PC-3 (cell line): ENCODE results near the gene ACKR2. TPM values are rescaled to one million over a fixed set of nuclear protein-coding genes. Genes with fewer than 3 reads are reported as not detected.

Source experiments
- ATAC-seq: fragments of 200-7000 bp; cut with Tn5 transposase; 2 replicates; pipeline ENCODE4 v1.9.1; 2020; ENCODE audit warnings: mild to moderate bottlenecking, moderate library complexity
- Bru-seq: library from RNA; stranded (reverse); fragments of 400-500 nt; gene quantifications from one replicate; lab custom pipeline; 2021; lab: Mats Ljungman, UMichigan
- BruChase-seq, 2 experiments: library from RNA; stranded (reverse); fragments of 400-500 nt; gene quantifications; one replicate each; lab custom pipeline; 2021; lab: Mats Ljungman, UMichigan
- BruUV-seq: library from RNA; stranded (reverse); fragments of 400-500 nt; replicated peaks from 2 replicates; lab custom pipeline; 2021; lab: Mats Ljungman, UMichigan
- CTCF ChIA-PET: fragments of 300-600 bp; sonication (Branson Sonifier 250); formaldehyde crosslinking; loops from one replicate; lab custom pipeline; 2022; ENCODE audit warnings: antibody characterized with exemption; lab: Charles Lee
- POLR2A ChIA-PET: fragments of 300-600 bp; sonication (Branson Sonifier 250); formaldehyde crosslinking; loops from one replicate; lab custom pipeline; 2022; ENCODE audit warnings: antibody characterized with exemption; ENCODE audit not compliant: unreplicated experiment; lab: Charles Lee
- DNase-seq: peaks from one replicate; pipeline ENCODE4 v3.0.0-alpha.2; 2015
- H2AFZ ChIP-seq: fragments of 300-600 bp; sonication (generic); 2 replicates; pipeline ENCODE4 v1.6.0; 2016; ENCODE audit warnings: antibody characterized with exemption, low read length
- H3F3A ChIP-seq: fragments of 300-600 bp; sonication (generic); one replicate; pipeline ENCODE4 v1.6.0; 2017; ENCODE audit warnings: antibody characterized with exemption, low read length, control low read depth, mild to moderate bottlenecking; ENCODE audit not compliant: unreplicated experiment
- H3K27ac ChIP-seq: fragments of 300-600 bp; sonication (generic); 2 replicates; pipeline ENCODE4 v1.5.1; 2016; ENCODE audit warnings: mild to moderate bottlenecking, low read length
- H3K27me3 ChIP-seq: fragments of 300-600 bp; sonication (generic); 2 replicates; pipeline ENCODE4 v1.6.1; 2016; ENCODE audit warnings: low read length, mixed read lengths
- H3K36me3 ChIP-seq: fragments of 300-600 bp; sonication (generic); 2 replicates; pipeline ENCODE4 v1.6.1; 2016; ENCODE audit warnings: low read depth, mixed run types, low read length, mixed read lengths
- H3K4me1 ChIP-seq: fragments of 300-600 bp; sonication (generic); 2 replicates; pipeline ENCODE4 v1.5.1; 2016; ENCODE audit warnings: low read length; ENCODE audit not compliant: insufficient read depth
- H3K4me2 ChIP-seq: fragments of 300-600 bp; sonication (generic); 2 replicates; pipeline ENCODE4 v1.6.0; 2016; ENCODE audit warnings: low read length
- H3K4me3 ChIP-seq: fragments of 300-600 bp; sonication (generic); 2 replicates; pipeline ENCODE4 v1.5.1; 2016; ENCODE audit warnings: mild to moderate bottlenecking, low read length, mixed read lengths
- H3K79me2 ChIP-seq: fragments of 300-600 bp; sonication (generic); 2 replicates; pipeline ENCODE4 v1.6.1; 2017; ENCODE audit warnings: low read length, mixed read lengths
- H3K9ac ChIP-seq: fragments of 300-600 bp; sonication (generic); 2 replicates; pipeline ENCODE4 v1.6.0; 2016; ENCODE audit warnings: mild to moderate bottlenecking, low read length
- H3K9me2 ChIP-seq: fragments of 300-600 bp; sonication (generic); replicated peaks from 2 replicates; pipeline ENCODE4 v1.6.1; 2016; ENCODE audit warnings: mixed run types, low read length, mixed read lengths
- H3K9me3 ChIP-seq: fragments of 300-600 bp; sonication (generic); 2 replicates; pipeline ENCODE4 v1.6.1; 2016; ENCODE audit warnings: low read length, mixed read lengths
- H4K20me1 ChIP-seq: fragments of 300-600 bp; sonication (generic); 2 replicates; pipeline ENCODE4 v1.6.1; 2016; ENCODE audit warnings: low read length, mixed read lengths
- EZH2 ChIP-seq: fragments of 300-600 bp; sonication (generic); IDR thresholded peaks from one replicate; pipeline ENCODE4 v1.6.1; 2017; ENCODE audit warnings: antibody characterized with exemption, mild to moderate bottlenecking, low read length; ENCODE audit not compliant: unreplicated experiment
- EZH2phosphoT487 ChIP-seq: fragments of 300-600 bp; sonication (generic); IDR thresholded peaks from 2 replicates; pipeline ENCODE4 v1.6.1; 2018; ENCODE audit warnings: mild to moderate bottlenecking, antibody characterized with exemption, low read length, borderline replicate concordance
- intact Hi-C: fragments of 100-400 bp; cut with micrococcal nuclease; formaldehyde crosslinking; loops from 2 replicates; pipeline ENCODE4 v1.9.0; 2023
- long read RNA-seq: library from polyadenylated mRNA; unstranded; transcript quantifications from one replicate; pipeline ENCODE4 v2.0.0, GENCODE V29; 2021; ENCODE audit not compliant: unreplicated experiment
- total RNA-seq: library from RNA; depleted of rRNA; stranded (reverse); fragments of >200 nt; gene quantifications from 2 replicates; pipeline ENCODE4 v1.2.3, GENCODE V29; 2014; rRNA removed
- TF ChIP-seq, protein P1 (sequence below): fragments of 300-600 bp; sonication (generic); conservative IDR thresholded peaks from 2 replicates; pipeline ENCODE4 v1.5.1; 2017; ENCODE audit warnings: antibody characterized with exemption, low read depth, mild to moderate bottlenecking, low read length

The ACKR2 gene
- total RNA-seq, result 1.3 and 3.9 TPM in 2 replicates
- Bru-seq, nascent RNA, result percentile 44 among the genes with signal in this experiment
- percentile 59 among the genes with signal in this experiment for BruChase-seq, experiment 1, labeled RNA remaining after a 6-hour chase
- percentile 54 among the genes with signal in this experiment for BruChase-seq, experiment 2, labeled RNA remaining after a 2-hour chase
- long read RNA-seq, partial matches to known transcripts, result 2 of 4 reads
- long read RNA-seq, other reads (novel, unspliced or antisense), result 2 of 4 reads

DNA sequence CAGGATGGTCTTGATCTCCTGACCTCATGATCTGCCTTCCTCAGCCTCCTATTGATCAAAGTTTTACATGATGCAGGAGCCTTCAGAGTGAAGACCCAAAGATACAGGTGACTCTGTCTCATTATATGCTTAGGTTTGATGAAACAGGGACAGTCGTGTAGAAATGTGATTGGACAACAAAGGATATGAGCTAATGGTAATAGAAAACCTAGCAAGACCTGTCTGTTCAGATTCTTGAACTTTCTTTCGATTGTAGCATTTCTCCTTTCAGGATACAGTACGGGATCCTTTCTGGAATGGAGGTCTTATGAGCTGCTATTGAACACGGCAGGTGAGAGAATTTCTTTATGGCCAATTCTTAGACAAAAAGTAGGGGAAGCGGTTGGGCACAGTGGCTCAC lies at the start of gene ACKR2:
Gene ACKR2 (plus strand): TSS at position 244 of the 400 bp plus-strand sequence. CDS start 55,058 bp downstream, outside the sequence.
- BruUV-seq, result no TSS peak
- H2AFZ ChIP-seq, result no peak within 1 kb of the TSS
- H3K27ac ChIP-seq, result no peak within 1 kb of the TSS
- CTCF ChIA-PET, result no interaction called here
- DNase-seq (peak; percentile 62), ATAC-seq (no peak)
- H3F3A ChIP-seq, result no peaks in the 10 kb centered on the region
- no peaks in the 10 kb centered on the region for H4K20me1 ChIP-seq
- intact Hi-C loops, result no loop called here
- no peak within 1 kb of the TSS for H3K4me2 ChIP-seq
- H3K4me3 ChIP-seq, result no peak within 1 kb of the TSS
- no peaks in the 10 kb centered on the region for H3K27me3 ChIP-seq
- TF ChIP-seq, protein P1, sequence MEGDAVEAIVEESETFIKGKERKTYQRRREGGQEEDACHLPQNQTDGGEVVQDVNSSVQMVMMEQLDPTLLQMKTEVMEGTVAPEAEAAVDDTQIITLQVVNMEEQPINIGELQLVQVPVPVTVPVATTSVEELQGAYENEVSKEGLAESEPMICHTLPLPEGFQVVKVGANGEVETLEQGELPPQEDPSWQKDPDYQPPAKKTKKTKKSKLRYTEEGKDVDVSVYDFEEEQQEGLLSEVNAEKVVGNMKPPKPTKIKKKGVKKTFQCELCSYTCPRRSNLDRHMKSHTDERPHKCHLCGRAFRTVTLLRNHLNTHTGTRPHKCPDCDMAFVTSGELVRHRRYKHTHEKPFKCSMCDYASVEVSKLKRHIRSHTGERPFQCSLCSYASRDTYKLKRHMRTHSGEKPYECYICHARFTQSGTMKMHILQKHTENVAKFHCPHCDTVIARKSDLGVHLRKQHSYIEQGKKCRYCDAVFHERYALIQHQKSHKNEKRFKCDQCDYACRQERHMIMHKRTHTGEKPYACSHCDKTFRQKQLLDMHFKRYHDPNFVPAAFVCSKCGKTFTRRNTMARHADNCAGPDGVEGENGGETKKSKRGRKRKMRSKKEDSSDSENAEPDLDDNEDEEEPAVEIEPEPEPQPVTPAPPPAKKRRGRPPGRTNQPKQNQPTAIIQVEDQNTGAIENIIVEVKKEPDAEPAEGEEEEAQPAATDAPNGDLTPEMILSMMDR, result no peak
- TF ChIP-seq EZH2phosphoT487, result no peak
- TF ChIP-seq EZH2, result no peak
- no peaks in the 10 kb centered on the region for H3K9me2 ChIP-seq
- no peak within 1 kb of the TSS for H3K9ac ChIP-seq
- peaks cover 17% of the 10 kb centered on the region for H3K4me1 ChIP-seq
- no peaks in the 10 kb centered on the region for H3K9me3 ChIP-seq
- H3K79me2 ChIP-seq, result peaks cover under 1% of the 10 kb centered on the region
- no peaks in the 10 kb centered on the region for H3K36me3 ChIP-seq
- POLR2A ChIA-PET, result interaction anchor here (0.6 kb wide), 1 partner anchor 311 kb away, joined by 3 read pairs; no protein-coding TSS in a partner anchor

DNA sequence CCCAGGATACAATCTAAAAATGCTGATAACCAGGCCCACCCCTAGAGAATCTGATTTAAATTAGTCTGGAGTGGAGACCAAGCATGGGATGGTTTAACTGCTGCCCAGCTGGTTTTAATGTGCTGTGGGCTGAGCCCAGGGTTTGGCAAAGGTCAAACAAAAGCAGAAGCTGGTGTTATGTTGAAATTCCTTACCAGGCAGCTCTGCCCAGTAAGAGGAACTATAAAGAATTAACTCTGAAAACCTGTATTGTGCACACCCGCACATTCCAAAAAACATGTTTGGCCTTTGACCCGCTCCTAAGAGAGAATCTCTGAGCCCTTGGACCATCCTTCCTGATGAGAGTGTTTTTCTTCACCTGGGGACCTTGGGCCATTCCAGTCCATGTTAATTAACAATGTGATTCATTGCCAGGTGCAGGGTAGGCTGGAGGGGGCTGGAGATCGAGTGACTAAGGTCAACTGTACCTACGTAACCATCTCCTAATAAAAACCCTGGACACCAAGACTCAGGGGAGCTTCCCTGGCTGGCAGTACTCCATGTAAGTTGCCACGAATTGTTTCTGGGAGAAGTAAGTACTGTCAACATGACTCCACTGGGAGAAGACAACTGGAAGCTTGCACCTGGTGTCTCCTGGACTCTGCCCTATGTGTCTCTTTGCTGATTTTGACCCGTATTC lies 47.1 kb upstream of the ACKR2 start:
- Histone ChIP-seq H3K27ac (peak overlapping the region; percentile 71; the same call in 1 of the 2 replicates), H3K9me3 (no peaks in the 10 kb centered on the region), H3K36me3 (no peaks in the 10 kb centered on the region), H3F3A (no peaks in the 10 kb centered on the region), H4K20me1 (no peaks in the 10 kb centered on the region), H2AFZ (no peak overlapping the region), H3K9me2 (no peaks in the 10 kb centered on the region), H3K4me1 (peaks cover 17% of the 10 kb centered on the region), H3K79me2 (no peaks in the 10 kb centered on the region), H3K4me2 (no peak overlapping the region), H3K27me3 (no peaks in the 10 kb centered on the region), H3K9ac (no peak overlapping the region), H3K4me3 (no peak overlapping the region)
- no peak for ATAC-seq
- DNase-seq, result no peak
- ChIA-PET POLR2A (no interaction called here), CTCF (no interaction called here)
- BruUV-seq, result no TSS peak
- intact Hi-C loops, result no loop called here
- TF ChIP-seq EZH2phosphoT487 (no peak), EZH2 (no peak)
- TF ChIP-seq, protein P1, result no peak
